NCI-H524 (cell line): ENCODE results near the gene PRMT3.
"Not testable (repeated sequence)": the region's sequence is repeated elsewhere in the genome, so short reads cannot be mapped to it uniquely, and the experiment has no call there.

Experiments used
- DNase-seq, 2 experiments: peaks; one replicate each; lab custom pipeline; 2025; lab: John Stamatoyannopoulos, UW

PRMT3 gene

DNA sequence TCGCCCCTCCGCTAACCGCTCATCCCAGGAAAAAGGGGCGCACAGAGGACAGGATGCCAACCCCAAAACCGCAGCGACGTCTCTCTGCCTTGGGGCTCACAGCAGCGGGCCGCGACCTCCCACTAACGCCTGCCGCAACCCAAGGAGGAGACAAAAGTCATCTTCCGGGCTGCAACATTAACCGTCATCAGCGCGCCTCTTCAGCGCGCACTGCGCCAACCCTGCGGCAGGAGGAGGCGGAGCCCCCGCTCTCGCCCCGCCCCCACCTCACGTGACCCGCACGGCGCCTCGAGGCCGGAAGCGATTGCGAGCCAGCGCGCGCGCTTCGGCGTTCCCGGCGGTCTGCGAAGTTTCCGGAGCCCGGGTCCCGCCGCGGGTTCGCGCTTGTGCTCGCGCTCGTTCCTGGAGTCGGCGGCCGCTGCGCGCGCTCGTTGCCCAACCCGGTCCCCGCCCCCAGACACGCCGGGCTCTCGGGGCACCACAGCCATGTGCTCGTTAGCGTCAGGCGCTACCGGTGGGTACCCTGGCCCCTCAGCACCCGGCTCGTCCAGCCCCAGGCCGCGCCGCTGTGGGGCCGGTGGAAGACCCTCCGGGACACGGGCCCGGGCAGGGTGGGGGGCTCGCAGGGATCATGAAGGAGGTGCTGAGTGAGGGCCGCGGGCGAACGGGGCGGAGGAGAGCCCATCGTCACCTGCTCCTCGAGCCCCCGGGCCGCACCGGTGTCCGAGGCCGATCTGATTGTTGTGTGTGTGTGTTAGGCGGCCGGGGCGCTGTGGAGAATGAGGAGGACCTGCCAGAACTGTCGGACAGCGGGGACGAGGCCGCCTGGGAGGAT, at the start of gene PRMT3:
TSS of gene PRMT3 (plus strand) at position 456 of the 835 bp plus-strand sequence. CDS start at position 487, 31 bp downstream.
- DNase-seq = peak; percentile 84 to 93

DNA sequence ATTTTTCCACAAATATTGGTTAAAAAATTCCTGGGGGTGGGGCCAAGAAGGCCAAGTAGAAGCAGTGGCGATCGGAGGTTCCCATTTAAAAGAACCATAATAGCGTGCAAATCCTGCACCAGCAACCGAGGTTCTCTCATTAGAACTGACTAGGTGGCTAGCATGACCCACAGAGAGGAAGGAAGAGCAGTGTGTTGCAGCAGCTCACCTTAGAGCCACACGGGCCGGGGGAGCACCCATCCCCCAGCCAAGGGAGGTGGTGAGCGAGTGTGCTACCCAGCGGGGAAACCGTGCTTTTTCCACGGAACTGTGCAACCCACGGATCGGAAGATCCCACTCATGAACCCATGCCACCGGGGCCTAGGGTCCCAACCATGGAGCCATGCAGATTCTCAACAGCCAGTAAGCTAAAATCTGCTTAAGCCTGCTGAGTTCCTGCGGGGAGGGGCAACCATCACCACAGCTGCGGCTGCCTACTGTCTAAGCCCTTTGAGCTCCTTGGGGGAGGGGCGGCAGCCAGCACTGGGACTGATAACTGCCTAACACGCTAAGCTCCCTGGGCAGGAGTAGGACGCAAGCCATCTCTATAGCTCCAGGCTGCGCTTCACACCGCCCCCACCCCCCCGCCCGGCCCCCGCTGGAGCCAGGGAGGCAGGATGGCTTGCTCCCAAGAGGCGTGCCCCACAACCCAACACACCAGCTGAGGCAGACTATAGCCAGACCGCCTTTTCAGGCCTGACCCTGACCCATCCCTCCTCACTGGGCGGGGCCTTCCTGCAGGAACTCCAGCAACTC, 45.0 kb upstream of the PRMT3 start:
- DNase-seq = peak; percentile 87 to 95

DNA sequence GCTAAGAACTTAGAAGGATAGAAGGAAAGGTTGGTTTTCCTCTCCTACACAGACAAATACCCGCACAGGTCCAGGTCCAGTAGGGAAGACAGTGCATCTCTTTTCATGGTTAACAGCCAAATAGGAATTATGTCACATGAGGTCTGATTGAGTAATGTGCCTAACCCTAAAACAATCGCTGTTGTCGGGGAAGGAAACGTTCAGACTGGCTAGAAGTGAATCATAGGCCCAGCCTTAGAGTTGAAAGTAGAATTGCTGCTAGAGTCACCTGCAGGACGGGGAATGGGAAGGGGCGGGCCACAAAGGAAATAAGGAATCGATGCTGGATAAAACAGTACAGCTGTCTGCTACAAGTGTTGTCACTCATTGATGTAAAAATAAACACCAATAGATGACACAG, 36.4 kb upstream of the PRMT3 start:
- DNase-seq = no peak

DNA sequence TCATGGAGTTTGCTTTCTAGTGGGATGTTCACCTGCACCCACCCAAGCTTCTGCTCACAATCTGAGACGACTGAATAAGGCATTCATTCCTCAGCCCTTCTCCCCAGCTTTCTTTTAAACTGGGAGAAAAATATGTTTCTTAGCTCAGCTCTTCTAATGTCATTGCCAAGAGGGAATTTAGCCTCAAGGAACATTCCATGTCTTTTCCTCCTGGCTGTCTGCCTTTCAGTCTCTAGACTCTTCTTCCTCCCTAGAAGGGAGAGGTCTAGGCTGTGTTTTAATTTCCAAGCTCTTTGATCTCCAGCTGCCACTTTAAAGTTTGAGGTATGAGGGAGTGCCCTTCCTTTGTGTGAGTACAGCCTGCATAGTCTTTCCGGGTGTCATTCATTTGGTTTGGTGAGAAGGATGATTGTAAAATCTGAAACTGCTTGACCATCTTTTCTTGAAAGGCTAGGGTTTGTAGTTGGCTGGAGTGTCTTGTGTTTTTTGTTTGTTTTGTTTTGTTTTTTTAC, 35.7 kb upstream of the PRMT3 start:
- no peak for DNase-seq

DNA sequence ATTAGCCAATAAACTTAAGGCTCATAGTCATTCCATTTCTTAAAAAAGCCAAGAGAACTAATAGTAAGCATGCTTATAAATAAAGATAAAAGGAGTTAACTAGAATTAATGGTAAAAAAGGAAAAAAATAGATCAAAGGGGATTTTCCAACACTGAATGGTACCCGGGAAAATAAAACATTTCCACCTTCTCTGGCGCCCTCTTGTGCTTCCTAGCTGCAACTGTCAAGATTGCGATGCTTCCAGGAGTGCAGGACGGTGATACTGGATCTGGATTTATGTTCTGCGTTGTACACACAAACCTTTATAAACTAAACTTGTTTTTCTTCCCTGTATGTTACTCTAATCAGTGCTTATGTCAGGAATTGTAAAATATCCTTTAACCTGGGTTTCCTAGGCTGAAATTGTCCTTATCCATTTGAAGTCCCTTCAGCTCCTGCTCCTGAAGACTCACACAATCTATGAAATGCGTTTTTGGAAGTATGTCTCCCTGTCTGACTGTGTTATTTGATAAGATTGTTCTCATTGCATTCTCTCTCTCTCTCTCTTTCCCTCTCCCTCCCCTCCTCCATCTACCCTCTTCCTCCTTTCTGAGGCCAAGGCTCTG, 33.6 kb upstream of the PRMT3 start:
- DNase-seq = peak in 1 of 2 experiments; percentile 39

DNA sequence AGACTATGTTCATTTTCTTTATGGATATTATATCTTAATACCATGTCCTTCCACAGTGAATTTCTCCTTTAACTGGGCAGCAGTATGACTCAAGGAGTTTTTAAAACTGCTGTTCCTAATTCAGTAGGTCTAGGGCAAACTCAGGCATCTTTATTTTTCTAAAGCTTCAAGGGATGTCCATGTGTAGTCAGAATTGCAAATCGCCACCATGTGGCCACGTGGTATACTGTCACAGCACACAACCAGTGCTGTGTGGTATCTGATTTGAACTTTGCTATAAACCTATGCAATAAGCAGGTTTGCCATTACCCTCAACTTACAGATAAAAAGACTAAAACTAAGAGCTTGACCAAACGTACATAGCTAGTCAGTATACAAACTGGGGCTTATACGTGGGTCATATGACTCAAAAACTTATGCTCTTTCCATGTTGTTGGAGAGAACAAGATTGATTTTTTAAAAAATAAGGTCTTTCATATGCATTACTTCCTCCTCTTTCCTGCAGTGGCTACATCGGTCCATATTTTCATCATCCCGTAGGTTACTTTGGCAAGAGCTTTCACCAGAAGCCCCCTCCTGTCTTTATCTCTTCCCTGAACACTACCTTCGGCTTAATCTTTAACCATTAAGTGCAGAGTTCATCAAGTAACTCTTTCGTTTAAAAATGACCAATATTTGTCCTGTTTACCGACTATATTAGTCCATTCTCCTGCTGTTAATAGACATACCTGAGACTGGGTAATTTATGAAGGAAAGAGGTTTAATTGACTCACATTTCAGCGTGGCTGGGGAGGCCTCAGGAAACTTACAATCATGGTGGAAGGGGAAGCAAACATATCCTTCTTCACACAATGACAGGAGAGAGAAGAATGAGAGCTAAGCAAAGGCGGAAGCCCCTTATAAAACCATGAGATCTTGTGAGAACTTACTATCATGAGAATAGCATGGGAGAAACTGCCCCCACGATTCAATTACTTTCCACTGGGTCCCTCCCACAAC, 32.0 kb upstream of the PRMT3 start:
- peak; percentile 7 to 54 for DNase-seq

DNA sequence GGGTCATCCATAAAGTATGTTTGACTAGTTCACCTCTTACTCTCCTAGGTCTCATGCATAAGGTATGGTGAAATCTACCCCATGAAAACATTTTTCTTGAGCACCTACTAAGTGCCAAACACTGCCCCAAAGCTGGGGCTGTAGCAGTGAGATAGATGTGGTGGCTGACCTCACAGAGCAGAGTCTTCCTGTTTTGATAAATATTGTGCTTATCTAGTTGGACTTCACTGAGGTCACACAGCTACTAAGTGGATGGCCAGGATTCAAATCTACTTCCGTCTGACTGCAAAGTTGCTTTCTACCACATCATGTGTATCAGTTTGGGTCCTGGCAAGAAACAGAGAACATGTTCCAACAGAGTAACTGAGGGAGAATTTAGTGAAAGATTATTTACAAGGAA, 30.4 kb upstream of the PRMT3 start:
- DNase-seq = no peak

DNA sequence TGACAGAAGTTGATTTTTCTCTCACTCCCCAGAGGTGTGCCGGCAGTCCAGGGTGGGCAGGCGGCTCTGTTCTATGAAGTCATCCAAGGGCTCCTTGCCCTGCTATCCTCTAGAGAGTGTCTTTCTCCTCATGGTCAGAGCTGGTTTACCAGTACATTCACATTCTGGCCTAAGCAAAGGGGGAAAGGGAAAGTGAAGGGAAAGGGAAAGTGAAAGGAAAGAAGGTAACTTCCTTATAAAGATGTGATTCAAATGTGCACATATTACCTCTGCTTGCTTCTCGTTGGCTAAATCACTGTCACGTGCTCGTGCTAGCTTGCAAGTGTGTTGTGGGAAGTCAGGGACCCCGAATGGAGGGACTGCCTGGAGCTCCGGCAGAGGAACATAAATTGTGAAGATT, 26.9 kb upstream of the PRMT3 start:
- no peak for DNase-seq

DNA sequence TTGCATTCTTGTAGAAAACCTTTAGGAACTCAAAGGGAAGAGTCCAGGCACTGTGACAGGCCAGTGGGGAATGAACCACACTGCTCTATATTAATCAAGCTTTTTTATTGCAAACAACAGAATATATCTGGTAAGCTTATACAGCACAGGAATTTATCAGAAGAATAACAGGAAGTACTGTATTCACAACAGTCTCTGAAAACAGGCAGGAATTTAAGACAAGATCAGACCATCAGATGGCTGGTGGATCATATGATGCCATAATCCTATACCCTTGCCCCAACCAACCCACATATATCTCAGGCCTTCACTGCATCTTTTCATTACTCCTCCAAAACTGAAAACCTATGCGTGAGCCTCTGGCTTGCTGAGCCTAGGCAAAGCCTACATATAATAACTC, 25.0 kb upstream of the PRMT3 start:
- DNase-seq = no peak

DNA sequence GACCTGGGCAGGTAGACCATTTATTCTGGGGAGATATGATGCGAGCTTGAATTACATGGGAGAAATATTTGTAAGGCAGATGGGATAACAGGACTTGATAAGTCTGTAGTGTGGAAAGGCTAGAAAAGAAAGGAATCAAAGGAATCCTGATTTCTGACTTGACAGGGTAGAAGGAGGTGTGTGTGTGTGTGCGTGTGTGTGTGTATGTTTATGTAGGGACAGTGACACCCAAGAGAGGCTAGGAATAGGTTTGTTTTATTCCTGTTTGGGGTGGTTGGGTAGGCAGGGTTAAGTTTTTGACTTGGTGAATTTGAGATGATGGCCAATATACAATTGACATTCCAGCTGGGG, 24.4 kb upstream of the PRMT3 start:
- DNase-seq = no peak

DNA sequence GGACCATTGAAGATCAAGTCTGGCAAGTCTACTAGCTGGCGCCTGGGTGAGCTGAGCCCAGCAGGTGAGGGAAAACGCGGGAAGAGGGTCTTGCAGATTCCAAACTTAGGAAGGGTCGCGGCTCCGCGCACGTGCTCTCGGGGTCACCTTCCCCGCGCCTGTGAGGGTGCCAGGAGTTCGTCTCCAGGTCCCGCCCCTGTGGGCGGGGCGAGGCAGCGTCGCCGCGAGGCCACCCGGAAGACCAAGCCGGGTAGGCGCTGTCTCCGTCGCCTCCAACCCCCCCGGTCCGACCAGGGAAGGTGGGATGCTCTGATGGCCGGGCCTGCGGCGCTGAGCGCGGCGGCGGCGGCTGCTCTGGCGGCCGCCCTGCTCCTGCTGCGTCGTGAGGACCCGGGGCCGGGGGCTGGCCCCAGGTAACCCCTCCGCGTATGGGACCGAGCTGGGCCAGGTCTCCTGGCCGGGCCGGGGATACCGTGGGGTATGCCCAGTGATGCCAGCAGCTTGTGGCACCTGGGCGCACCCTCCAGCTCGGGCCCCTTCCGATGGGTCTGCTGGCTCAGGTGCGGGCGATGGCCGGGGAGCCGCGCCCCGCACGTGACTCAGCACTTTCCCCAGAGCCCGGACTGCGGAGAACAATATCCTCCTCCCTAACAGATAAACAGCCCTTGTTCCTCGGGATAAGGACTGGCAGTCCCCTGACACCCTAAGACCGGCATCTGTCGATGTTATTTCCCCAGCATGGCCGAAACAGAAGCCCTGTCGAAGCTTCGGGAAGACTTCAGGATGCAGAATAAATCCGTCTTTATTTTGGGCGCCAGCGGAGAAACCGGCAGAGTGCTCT, 23.8 kb upstream of the PRMT3 start, which contains the start of gene HTATIP2:
TSS of gene HTATIP2 (plus strand) at position 215 of the 841 bp plus-strand sequence. CDS start at position 739, 524 bp downstream.
- peak; percentile 7 to 34 for DNase-seq

DNA sequence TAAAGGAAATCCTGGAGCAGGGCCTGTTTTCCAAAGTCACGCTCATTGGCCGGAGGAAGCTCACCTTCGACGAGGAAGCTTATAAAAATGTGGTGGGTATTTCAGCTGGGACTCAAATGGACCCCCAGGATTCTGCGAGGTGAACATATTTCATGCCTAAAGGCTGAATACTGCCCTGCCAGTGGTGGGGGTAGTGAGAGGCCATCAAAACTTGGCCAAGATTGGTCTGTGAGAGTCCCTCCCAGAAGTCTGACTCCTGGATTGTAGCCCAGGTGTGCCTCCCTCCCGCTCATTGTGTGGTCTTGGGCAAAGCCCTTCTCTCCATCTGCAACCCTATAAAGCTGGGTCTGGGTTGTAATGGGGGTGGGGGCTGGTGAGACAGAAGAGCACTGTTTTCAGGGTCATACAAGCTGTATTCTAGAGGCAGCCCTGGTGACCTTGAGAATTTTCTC, 23.1 kb upstream of the PRMT3 start:
- no peak for DNase-seq

DNA sequence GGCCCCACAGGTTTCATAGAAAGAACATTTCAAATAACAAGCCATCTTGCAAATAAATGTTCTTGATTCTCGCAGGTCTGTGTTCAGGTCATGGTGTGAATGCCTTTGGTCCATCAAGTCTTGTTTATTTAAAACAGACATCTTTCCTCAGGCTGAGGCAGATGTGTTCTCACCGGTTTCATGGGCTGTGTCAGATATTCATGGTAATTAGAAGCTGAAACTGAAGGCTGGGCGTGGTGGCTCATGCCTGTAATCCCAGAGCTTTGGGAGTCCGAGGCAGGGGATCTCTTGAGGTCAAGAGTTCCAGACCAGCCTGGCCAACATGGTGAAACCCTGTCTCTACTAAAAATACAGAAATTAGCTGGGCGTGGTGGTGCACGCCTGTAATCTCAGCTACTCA, 22.1 kb upstream of the PRMT3 start:
- DNase-seq = not testable (repeated sequence)

DNA sequence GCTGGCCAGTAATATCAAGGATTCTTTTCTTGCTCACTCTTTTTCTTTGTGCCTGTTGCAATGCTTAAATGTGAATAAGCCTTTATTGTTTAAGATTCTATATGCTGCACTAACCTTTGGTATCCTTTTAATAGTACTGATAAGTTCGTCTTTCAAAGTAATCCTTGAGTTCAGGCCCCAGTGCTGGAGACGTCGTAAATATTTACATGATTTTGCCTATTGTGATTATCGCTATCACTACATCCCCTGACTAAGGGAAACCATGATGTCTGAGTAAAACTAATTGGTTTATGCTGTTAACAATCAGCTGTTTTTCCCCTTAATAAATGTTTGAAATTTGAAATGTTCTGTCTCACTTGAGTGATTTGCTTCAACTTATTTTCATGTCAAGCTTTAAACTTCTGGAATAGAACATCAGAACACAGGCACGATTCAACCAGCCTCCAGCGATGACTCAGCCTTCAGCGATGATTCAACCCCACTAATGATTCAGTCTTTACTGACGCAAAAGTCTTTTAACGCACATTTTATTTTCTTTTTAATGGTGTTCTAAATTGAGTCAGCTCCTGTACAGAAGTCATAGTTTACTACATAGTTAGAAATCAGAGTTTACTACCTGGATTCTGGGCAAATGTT, 20.1 kb upstream of the PRMT3 start:
- no peak for DNase-seq

DNA sequence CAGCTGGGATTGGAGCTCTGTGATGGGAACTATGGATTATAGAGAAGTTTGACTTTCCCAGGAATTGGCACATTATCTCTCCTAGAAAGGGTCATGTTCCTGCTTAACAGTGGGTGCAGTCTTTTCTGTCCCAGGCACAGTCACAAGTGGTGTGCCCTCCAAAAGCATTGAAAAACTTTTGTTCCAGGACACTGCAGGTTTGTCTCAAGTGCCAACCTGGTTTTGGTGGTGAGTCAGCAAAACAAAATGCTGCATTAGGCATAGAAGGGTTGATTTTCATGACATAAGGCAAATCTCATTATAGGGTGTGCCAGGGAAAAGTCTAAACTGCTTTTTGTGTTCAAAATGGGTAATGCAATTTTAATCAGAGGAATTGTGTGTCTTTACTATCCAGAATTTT, 19.1 kb upstream of the PRMT3 start:
- DNase-seq = no peak

DNA sequence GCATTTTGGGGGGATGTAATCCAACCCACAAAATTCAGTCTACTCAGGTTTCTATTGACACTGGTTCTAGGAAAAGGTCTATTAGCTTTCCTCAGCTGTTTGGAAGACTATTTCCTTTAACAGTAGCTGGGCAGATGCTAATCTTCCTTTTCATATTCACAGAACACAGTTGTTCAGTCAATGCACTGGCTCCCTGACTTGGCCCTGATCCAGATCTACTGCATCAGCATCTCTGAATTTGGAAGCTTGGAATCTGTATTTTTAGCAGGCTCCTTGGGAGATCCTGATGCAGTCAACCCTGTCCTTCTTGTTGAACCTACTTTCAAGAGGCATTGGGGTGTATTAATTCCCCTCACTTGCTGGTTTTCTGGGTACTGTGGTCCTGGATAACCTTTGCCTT, 17.7 kb upstream of the PRMT3 start:
- DNase-seq = no peak

DNA sequence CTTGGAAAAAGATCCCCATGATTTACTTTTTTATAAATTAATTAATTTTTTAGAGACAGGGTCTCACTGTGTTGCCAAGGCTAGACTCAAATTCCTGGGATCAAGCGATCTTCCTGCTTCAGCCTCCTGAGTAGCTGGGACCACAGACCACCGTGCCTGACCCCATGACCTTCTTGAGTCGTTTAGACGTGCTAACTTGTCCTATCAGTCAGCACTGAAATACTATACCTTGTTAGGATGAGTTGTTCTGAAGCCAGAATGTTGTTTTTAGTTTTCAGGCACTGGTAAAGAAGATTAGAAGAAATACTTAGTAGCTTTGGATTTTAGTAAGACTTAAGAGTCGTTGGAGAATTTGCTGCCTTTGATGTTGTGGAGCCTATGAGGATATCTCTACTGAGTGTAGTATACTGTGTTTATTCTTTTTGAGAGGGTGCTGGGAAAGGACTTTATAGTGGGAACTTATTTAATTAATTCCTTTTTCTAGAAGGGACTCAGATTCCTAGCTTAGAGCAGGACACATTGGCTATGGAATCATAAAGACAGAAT, 15.4 kb upstream of the PRMT3 start:
- DNase-seq = no peak

DNA sequence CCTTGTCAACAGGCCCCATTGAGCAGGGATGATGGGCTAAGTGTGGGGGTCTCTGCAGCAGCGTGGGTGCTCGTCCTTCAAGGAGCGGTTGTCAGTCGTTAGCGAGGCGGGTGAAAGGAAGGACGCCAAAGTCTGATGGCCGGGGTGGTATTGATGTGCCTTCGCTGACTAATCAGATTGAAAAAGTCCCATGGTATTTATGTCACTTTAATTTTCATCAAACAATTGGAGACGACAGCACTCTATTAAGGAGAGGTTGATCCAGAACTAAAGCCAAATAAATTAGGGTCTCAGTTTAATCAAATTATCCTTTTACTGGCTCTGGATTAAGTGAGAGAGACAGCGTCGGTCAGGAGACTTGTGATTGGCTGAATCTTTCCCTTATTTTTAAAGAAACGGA, 14.4 kb upstream of the PRMT3 start:
- no peak for DNase-seq

DNA sequence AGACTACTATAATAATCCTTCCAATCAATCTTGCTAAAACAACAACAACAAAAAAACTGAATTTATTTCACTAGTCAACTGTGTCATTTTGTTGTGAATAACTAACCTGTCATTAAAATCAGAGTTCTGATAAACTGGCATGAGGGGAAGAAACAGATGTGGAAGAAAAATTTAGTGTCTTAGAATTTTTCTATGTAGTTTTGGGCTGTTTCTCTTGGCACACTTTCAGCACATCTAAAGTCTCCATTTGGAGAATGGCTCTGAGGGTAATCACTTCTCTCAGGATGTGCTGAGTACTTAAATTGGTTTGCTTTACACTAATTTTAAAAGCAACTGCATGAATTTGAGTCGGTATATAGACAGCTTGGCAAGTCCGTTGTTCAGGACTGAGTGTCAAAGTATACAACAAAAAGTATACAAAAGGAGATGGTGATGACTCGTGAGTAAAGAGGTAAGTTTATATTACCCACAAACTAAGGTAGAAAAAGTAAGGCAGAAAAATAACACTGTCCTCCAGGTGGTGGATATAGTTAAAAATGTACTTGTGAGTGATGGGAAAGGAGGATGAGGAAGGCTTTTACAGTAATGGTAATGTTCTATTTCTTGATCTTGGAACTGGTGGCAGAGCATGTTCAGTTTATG, 13.8 kb upstream of the PRMT3 start:
- DNase-seq = no peak
